Measurements from ENCODE around the gene MEGF11.

MEGF11 gene

DNA sequence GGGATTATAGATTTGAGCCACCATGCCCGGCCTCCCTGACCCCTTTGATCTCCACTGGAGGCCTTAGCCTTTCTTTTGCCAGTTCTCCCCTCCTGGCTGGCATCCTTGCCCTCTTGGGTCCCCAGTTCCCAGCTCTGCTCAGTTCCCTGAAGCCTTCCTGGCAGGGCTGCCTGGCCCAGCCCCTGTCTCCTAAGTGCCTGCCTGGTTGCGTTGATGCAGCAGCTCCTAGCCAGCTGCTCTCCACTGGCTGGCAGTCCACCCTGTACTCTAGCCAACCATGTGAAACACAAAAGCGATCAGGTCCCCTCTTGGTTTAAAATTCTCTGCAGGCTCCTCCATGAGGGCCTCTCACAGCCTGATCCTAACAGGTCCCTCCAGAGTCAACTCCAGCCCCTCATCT lies 199.6 kb downstream of the MEGF11 start:
- DNase-seq (ENCODE audit: low spot score), result no peak

DNA sequence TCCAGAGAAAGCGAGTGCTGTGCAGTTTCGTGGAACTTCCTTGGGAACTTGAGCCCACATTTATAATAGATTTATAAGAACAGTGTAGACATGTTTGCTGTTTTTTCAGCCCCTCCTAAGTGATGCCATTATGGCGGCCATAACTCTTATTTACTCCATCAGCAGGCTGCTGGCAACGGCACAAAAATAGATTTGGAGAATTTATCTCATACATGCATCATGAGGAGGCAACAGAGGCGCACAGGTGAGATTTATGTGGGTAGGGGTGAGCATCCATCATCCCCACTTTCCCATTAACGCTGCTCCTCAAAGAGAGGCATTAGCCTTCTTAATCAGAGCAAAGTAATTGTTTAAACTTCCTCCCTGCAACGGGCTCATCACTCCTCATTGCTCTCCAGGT lies 201.7 kb downstream of the MEGF11 start:
- no peak for DNase-seq (ENCODE audit: low spot score)

DNA sequence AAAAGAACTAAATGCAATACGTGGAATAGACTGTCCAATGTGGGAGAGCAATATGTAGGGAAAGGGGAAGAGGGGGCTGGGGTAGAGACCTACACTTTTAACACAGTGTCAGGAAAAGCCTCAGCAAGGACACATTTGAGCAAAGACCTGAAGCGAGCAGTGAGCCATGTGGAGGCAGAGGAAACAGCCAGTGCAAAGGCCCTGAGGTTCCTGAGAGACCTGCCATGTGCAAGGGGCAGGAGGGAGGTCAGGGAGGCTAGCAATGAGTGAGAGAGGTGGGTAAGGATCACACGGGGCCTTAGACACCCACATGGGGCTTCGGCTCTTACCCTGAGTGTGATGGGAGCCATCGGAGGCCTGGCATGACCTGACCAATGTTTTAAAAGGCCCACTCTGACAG lies 203.3 kb downstream of the MEGF11 start:
- no peak for DNase-seq (ENCODE audit: low spot score)

DNA sequence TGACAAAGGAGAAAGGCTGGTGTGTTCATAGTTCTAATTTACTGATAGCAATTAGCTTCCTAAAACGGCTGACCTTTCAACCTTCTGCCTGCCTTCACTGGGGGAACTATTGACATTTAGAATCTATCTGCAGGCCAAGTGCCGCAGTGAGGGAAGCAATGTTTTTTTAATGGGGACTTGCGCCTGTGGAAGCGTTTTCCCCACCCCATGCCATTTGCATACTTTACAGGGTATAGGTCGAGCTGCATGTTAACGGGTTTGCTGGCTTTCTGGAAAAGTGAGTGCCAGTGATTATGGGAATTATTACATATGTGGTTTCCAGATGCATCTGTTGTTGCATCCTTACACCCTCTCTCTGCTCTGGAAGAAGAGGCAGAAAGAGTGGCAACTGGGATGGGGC lies 204.2 kb downstream of the MEGF11 start:
- DNase-seq (ENCODE audit: low spot score), result no peak

DNA sequence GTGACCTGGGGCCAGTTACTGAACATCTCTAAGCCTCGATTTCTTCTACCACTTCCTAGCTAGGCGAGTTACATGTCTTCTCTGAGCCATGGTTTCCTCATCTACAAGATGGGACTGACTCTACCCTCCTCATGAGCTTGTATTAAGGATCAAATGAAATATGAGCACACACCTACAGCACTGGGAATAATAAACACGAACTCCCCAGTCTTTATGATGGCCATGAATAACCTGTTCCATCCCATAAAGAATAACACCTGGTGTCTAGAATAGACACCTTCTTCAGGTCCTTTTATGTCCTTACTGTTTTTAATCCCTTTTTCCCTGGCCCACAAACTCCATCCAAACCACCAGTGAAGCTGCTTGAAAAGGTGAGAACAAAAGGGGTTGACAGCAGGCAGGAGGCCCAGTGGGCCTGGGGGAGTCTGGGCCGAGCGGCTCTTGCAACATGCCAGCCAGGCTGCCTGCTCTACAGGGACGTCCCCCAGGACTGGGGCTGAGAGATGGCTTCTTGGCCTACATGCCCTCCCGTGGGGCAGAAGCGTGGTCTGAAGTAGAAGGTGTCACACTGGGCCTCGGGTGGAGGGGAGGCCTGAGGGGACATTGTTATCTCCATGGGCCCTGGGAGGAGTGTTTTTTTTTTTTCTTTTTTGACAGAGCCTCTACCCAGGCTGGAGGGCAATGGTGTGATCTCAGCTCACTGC lies 206.1 kb downstream of the MEGF11 start:
- DNase-seq (ENCODE audit: low spot score), result no peak

GRCh38 chr15:66046751-66047150 lies 206.8 kb downstream of the MEGF11 start:
- DNase-seq (ENCODE audit: low spot score), result no peak

DNA sequence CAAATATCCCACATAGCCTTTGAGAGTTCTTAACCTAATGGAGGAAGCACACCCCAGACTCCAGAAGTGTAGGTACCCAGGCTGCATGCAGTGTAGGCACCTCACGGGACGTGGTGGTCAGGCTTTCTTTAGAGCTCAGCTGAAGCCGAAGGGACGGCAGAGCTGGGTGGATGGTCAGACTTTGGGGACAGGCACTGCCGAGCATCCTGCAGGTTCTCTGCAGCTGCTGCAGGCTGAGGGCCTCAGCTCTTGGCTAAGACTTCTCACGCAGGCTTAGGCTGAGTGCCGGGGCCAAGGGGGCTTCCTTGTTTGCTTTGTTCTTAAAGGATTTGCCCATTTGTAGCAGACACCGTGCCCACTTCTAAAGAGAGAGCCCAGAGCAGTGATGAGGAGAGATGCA lies 207.2 kb downstream of the MEGF11 start:
- DNase-seq (ENCODE audit: low spot score), result no peak

DNA sequence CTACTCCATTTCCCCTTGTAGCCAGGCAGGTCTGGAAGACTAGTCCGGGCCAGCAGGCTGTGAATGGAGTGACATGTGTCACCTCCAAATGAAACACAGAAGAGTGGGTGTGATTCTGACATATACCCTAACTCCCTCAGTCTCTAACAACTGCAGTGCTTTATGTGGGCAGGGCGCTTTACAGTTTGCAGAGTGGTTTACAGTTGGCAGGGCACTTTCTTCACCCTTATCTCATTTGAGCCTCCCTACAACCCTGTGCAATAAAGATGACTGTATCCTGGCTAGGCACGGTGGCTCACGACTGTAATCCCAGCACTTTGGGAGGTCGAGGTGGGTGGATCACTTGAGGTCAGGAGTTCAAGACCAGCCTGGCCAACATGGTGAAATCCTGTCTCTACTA lies 208.0 kb downstream of the MEGF11 start:
- no peak for DNase-seq (ENCODE audit: low spot score)

DNA sequence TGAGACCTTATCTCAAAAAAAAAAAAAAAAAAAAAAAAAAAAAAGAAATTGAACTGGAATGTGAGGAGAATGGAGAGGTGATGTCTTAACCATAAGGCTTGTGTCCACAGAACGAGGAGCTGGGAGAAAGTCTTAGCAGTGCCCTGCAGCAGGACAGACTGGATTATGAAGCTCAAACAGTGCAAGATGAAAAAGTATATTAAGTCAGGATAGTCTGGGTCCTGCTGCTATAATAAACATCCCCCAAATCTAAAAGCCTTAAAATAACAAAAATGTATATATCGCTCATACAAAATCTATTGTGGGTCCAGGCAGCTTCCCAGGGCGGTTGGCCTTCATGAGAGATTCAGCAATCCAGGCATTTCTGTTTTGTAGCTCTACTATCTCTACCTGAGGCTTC lies 208.7 kb downstream of the MEGF11 start:
- no peak for DNase-seq (ENCODE audit: low spot score)

GRCh38 chr15:66043264-66043663 lies 210.3 kb downstream of the MEGF11 start:
- no peak for DNase-seq (ENCODE audit: low spot score)

DNA sequence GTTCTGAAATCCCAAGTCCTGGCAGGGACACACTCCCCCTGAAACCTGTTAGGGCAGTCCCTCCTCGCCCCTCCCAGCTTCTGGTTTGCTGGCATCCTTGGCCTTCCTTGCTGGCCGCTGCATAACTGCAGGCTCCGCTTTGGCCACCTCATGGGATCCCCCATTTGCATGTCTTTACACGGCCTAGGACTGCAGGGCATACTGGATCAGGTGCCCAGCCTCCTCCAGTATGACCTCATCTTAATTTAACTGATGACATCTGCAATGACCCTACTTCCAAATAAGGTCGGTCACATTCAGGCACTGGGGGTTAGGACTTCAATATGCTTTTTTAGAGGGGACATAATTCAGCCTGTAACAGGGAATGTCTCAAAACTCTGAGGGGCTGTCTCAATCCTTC lies 210.9 kb downstream of the MEGF11 start:
- DNase-seq (ENCODE audit: low spot score), result no peak

GRCh38 chr15:66041276-66041675 lies 212.3 kb downstream of the MEGF11 start:
- DNase-seq (ENCODE audit: low spot score), result no peak

- DNase-seq (ENCODE audit: low spot score), result no peak
Observed at GRCh38 chr15:66040211-66040892, 213.2 kb downstream of the MEGF11 start.

DNA sequence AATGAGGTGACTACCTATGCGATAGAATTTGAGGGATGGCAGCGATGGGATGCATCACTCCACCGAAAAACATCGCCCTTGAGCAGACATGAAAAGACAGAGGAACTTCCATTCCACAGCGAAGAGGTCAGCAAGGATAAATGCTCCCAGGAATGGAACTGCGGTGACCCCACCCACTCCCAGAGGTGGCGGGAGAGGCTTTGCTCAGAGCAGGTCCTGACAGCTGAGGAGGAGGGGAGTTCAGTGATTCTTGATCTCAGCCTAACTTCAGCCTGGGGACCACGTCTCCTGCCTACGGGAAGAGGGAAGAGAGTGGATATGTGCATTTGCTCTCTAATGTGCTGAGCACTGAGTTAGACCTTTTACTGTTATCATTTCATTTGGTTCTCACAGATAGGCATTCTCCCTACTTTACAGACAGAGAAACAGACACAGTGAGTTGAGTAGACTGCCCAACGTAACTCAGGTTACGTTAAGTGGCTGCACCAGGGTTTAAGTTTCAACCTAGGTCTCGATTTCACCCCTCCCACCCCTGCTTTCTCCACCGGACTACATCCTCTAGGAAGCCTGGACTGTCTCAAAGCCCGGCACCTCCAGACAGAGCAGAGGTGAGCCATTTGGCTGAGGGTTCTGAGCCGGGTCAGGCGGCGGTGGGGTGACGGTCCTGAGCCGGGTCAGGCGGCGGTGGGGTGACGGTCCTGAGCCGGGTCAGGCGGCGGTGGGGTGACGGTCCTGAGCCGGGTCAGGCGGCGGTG lies 214.3 kb downstream of the MEGF11 start:
- DNase-seq (ENCODE audit: low spot score), result no peak

DNA sequence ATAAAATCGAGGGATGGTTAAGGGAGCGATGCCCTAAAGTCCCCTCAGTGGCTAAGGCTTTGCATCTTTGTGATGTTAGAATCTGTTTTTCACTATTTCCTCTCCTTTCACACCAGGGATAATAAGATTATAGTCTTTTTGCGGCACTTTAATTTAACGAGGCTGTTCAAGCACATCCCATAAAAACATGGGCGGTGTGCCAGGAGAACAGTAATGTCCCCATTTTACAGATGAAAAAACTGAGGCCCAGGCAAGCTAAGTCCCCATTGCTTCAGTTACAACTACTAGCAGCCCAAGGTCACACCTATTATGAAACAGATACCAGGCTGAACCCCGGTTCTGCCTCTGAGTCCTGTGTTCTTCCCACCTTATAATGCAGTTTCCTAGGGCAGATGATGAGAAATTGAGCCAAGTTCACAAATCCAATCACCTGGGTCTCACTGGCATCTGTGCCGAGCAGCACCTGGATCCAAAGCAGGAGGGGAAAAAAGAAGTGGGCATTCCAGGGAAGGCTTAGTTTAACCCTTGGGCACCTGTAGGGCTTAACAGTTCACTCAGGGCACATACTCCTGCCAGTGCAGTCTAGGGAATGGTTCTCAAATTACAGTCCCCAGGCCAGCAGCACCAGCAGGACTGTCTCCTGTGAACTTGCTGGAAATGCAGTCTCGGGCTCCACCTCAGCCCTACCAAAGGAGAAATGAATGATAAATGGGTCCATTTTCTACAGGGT lies 215.0 kb downstream of the MEGF11 start:
- DNase-seq (ENCODE audit: low spot score), result no peak

DNA sequence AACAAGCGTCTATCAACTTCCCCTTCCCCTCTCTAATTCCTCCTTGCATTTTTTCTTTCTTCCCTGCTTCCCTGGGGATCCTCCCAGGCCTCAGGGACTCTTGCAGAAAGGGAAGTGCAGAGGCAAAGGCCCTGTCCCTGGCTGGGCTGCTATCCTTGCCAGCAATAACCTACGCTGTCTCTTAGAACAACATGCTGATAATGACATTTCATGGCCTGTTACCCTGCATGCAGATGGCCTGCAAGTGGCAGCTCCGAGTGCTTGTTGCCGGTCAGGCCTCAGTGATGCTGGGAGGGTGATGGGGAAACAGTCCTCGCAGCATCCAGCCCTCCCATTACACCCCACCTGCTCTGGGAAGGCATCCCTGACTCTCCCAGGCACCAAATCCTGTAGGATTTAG lies 216.7 kb downstream of the MEGF11 start:
- no peak for DNase-seq (ENCODE audit: low spot score)

GRCh38 chr15:66035901-66036300 lies 217.6 kb downstream of the MEGF11 start:
- no peak for DNase-seq (ENCODE audit: low spot score)

DNA sequence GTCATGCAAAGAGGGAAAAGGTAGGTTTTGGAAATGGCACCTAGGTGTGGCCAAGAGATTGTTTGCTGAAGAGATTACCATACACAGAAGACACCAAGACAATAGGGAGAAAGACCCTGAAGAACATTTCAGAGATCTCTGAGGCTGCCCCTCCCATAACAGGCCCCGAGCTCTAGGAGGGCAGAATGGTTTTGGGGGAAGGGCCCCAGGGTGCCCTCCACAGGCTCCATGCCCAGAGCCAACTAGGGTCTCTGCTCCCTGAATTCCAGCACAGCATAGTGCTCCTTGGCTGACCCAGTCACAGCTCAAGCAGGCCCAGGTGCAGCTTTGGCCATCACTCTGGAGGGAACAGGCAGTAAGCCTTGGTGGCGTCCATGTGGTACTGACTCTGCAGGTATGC lies 220.4 kb downstream of the MEGF11 start:
- DNase-seq (ENCODE audit: low spot score), result no peak

DNA sequence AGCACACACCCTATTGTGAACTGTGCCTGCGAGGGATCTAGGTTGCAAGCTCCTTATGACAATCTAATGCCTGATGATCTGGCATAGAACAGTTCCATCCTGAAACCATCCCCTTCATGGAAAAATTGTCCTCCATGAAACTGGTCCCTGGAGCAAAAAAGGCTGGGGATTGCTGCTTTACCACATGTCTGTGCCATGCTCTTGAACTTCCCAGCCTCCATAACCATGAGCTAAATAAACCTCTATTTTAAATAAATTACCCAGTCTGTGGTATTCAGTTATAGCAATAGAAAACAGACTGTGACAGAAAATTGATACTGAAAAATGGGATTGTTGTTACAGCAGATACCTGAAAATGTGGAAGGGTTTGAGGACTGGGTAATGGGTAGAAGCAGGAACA lies 221.5 kb downstream of the MEGF11 start:
- no peak for DNase-seq (ENCODE audit: low spot score)

DNA sequence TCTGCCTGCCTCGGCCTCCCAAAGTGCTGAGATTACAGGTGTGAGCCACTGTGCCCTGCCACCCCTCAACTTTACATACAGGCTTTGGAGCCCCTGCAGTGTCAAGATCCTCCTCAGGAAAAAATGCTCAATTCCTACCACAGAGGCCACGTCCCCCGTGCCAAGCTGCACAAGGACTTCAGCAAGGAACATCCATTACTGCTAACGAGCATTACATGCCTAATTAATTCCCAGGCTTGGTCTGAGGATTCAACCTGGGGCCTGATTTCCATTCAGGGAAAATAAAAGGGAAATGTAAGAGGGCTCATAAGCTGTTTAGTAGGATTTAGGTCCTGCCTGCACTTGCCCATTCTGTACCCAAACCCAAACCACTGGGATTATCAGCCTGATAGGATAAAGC lies 222.9 kb downstream of the MEGF11 start:
- DNase-seq (ENCODE audit: low spot score), result no peak

DNA sequence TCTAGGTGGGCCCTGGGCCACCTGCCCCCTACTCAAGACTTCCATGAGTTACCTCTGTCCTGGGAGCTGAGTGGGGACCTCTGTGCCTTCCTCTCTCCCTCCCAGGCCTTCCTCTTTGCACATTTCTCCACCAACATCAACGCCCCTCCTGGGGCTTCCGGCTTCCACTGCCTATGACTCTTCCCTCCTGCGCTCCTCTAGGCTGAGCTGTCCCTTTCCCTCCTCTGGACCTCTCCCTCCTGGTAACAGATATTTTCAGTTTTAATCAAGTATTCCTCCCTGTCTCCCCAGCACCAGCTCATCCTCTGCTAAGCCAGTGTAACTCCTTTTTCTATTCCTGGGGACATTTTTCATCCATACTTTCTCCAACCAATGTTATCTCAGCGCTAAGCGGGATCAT lies 223.9 kb downstream of the MEGF11 start:
- DNase-seq (ENCODE audit: low spot score), result no peak

DNA sequence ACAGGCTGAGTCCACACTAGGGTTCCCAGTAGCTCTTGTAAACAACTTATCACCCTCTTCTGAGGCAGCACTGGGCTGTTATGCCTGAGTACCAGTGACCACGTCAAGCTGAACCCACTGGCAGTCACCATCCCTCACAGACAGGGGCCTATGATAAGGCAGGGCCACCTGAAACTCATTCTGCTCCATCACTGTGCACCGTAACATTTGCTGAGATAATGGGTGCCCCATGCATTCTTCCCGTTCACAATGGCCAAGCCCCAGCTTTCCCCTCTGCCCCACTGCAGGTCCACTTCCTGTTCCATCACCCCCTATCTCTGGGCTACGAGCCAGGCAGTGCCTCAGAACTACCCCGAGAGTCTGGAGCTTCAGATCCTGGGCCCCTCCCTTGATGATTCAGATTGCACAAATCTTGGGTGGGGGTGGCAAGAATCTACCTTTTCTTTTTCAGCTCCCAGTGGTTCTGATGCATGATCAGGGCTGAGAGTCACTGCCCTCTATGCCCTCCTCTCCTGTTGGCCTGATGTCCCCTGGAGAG lies 226.2 kb downstream of the MEGF11 start:
- no peak for DNase-seq (ENCODE audit: low spot score)

Measured in hematopoietic multipotent progenitor cell treated with erythropoietin and hydrocortisone succinate and interleukin-3 and kit ligand, for 17 days (in vitro differentiated cells).